SJSA1 (cell line): ENCODE measurements around the gene RALGAPA2. TPM values are rescaled to one million over a fixed set of nuclear protein-coding genes. Genes with fewer than 3 reads are reported as not detected.
A peak's percentile ranks its signal among the peaks of the same experiment; 100 is the strongest.

Experiments
- DNase-seq, 2 experiments: peaks; one replicate each; pipeline ENCODE4 v3.0.0-alpha.2; 2015 to 2020; ENCODE audit warnings: low spot score in 2 of 2, low read depth in 1 of 2
- H3K27ac ChIP-seq: fragments of 250-450 bp; sonication (Bioruptor Pico); 2 replicates; pipeline ENCODE4 v1.5.1; 2020; ENCODE audit warnings: mild to moderate bottlenecking, moderate library complexity
- H3K27me3 ChIP-seq: fragments of 250-450 bp; sonication (Bioruptor Pico); replicated peaks from 2 replicates; pipeline ENCODE4 v1.5.1; 2020; ENCODE audit warnings: mild to moderate bottlenecking, moderate library complexity
- H3K36me3 ChIP-seq: fragments of 250-450 bp; sonication (Bioruptor Pico); 2 replicates; pipeline ENCODE4 v1.5.1; 2020; ENCODE audit warnings: mild to moderate bottlenecking
- H3K4me1 ChIP-seq: fragments of 250-450 bp; sonication (Bioruptor Pico); replicated peaks from 2 replicates; pipeline ENCODE4 v1.6.1; 2021; ENCODE audit warnings: mild to moderate bottlenecking
- H3K4me3 ChIP-seq: fragments of 250-450 bp; sonication (Bioruptor Pico); 2 replicates; pipeline ENCODE4 v1.5.1; 2020; ENCODE audit warnings: mild to moderate bottlenecking
- H3K9me3 ChIP-seq: fragments of 250-450 bp; sonication (Bioruptor Pico); replicated peaks from 2 replicates; pipeline ENCODE4 v1.5.1; 2020; ENCODE audit warnings: mild to moderate bottlenecking
- total RNA-seq: library from RNA; depleted of rRNA; stranded (reverse); fragments of >200 nt; shearing (Covaris generic); gene quantifications from 2 replicates; pipeline ENCODE4 v1.2.3, GENCODE V29; 2014; rRNA removed

Gene RALGAPA2
- total RNA-seq = 5.9 and 7.5 TPM in 2 replicates

GRCh38 chr20:20712474-20713243 is at the start of gene RALGAPA2:
RALGAPA2 (minus strand) TSS chr20:20712644; CDS start chr20:20712480, 164 bp downstream.
- peaks cover 6% of the 10 kb centered on the region for H3K4me1 ChIP-seq
- no peaks in the 10 kb centered on the region for H3K9me3 ChIP-seq
- H3K27ac ChIP-seq = peak within 1 kb of the TSS; percentile 78
- peak; percentile 96 for DNase-seq
- peak within 1 kb of the TSS; percentile 88 for H3K4me3 ChIP-seq
- no peaks in the 10 kb centered on the region; the same call in 1 of the 2 replicates for H3K27me3 ChIP-seq
- H3K36me3 ChIP-seq = 0 out of 2 replicates have a peak, but pooled peaks cover 3% of the 10 kb centered on the region

GRCh38 chr20:20761301-20761700 is 48.9 kb upstream of the RALGAPA2 start:
- H3K9me3 ChIP-seq = no peaks in the 10 kb centered on the region
- H3K4me3 ChIP-seq = no peak overlapping the region
- DNase-seq = no peak
- no peaks in the 10 kb centered on the region for H3K27me3 ChIP-seq
- H3K36me3 ChIP-seq = no peaks in the 10 kb centered on the region
- no peaks in the 10 kb centered on the region for H3K4me1 ChIP-seq
- no peak overlapping the region for H3K27ac ChIP-seq

GRCh38 chr20:20759132-20759531 is 46.7 kb upstream of the RALGAPA2 start:
- no peak overlapping the region for H3K4me3 ChIP-seq
- no peaks in the 10 kb centered on the region for H3K9me3 ChIP-seq
- no peaks in the 10 kb centered on the region for H3K27me3 ChIP-seq
- no peak for DNase-seq
- no peaks in the 10 kb centered on the region for H3K4me1 ChIP-seq
- H3K27ac ChIP-seq = no peak overlapping the region
- H3K36me3 ChIP-seq = no peaks in the 10 kb centered on the region

GRCh38 chr20:20755674-20756319 is 43.4 kb upstream of the RALGAPA2 start:
- DNase-seq = no peak
- H3K9me3 ChIP-seq = no peaks in the 10 kb centered on the region
- no peak overlapping the region for H3K27ac ChIP-seq
- no peaks in the 10 kb centered on the region for H3K27me3 ChIP-seq
- no peaks in the 10 kb centered on the region for H3K36me3 ChIP-seq
- H3K4me3 ChIP-seq = no peak overlapping the region
- H3K4me1 ChIP-seq = no peaks in the 10 kb centered on the region

GRCh38 chr20:20755231-20755630 is 42.8 kb upstream of the RALGAPA2 start:
- no peaks in the 10 kb centered on the region for H3K4me1 ChIP-seq
- H3K27ac ChIP-seq = no peak overlapping the region
- no peaks in the 10 kb centered on the region for H3K36me3 ChIP-seq
- no peak for DNase-seq
- no peaks in the 10 kb centered on the region for H3K9me3 ChIP-seq
- no peaks in the 10 kb centered on the region for H3K27me3 ChIP-seq
- no peak overlapping the region for H3K4me3 ChIP-seq

- H3K9me3 ChIP-seq = no peaks in the 10 kb centered on the region
- no peaks in the 10 kb centered on the region for H3K4me1 ChIP-seq
- no peak overlapping the region for H3K4me3 ChIP-seq
- H3K27ac ChIP-seq = no peak overlapping the region
- no peak for DNase-seq
- no peaks in the 10 kb centered on the region for H3K27me3 ChIP-seq
- no peaks in the 10 kb centered on the region for H3K36me3 ChIP-seq
Measured at GRCh38 chr20:20754714-20755113, 42.3 kb upstream of the RALGAPA2 start.

- Histone ChIP-seq H3K4me1 (no peaks in the 10 kb centered on the region), H3K27ac (no peak overlapping the region), H3K27me3 (no peaks in the 10 kb centered on the region), H3K4me3 (no peak overlapping the region), H3K9me3 (no peaks in the 10 kb centered on the region), H3K36me3 (no peaks in the 10 kb centered on the region)
- DNase-seq = no peak
Measured at GRCh38 chr20:20752712-20753111, 40.3 kb upstream of the RALGAPA2 start.

GRCh38 chr20:20747298-20747697 is 34.9 kb upstream of the RALGAPA2 start:
- no peak for DNase-seq
- H3K27ac ChIP-seq = no peak overlapping the region
- H3K36me3 ChIP-seq = no peaks in the 10 kb centered on the region
- no peaks in the 10 kb centered on the region for H3K4me1 ChIP-seq
- no peaks in the 10 kb centered on the region for H3K9me3 ChIP-seq
- no peaks in the 10 kb centered on the region for H3K27me3 ChIP-seq
- H3K4me3 ChIP-seq = no peak overlapping the region

GRCh38 chr20:20744170-20744725 is 31.8 kb upstream of the RALGAPA2 start:
- H3K27me3 ChIP-seq = no peaks in the 10 kb centered on the region

GRCh38 chr20:20743511-20744169 is 31.2 kb upstream of the RALGAPA2 start:
- H3K27ac ChIP-seq = no peak overlapping the region
- H3K4me1 ChIP-seq = no peaks in the 10 kb centered on the region
- H3K9me3 ChIP-seq = no peaks in the 10 kb centered on the region
- H3K36me3 ChIP-seq = no peaks in the 10 kb centered on the region
- H3K4me3 ChIP-seq = no peak overlapping the region
- no peaks in the 10 kb centered on the region for H3K27me3 ChIP-seq
- DNase-seq = peak in 1 of 2 experiments; percentile 11

More at GRCh38 chr20:20744170-20744725, 31.8 kb upstream of the RALGAPA2 start:
- H3K4me3 ChIP-seq = no peak overlapping the region
- DNase-seq = peak in 1 of 2 experiments; percentile 4
- no peak overlapping the region for H3K27ac ChIP-seq
- no peaks in the 10 kb centered on the region for H3K4me1 ChIP-seq
- no peaks in the 10 kb centered on the region for H3K36me3 ChIP-seq
- H3K9me3 ChIP-seq = no peaks in the 10 kb centered on the region

- H3K4me1 ChIP-seq = no peaks in the 10 kb centered on the region
- H3K36me3 ChIP-seq = no peaks in the 10 kb centered on the region
- H3K27ac ChIP-seq = no peak overlapping the region
Measured at GRCh38 chr20:20741087-20742045, 28.9 kb upstream of the RALGAPA2 start.

GRCh38 chr20:20740541-20740940 is 28.1 kb upstream of the RALGAPA2 start:
- Histone ChIP-seq H3K9me3 (no peaks in the 10 kb centered on the region), H3K4me1 (no peaks in the 10 kb centered on the region), H3K27me3 (no peaks in the 10 kb centered on the region), H3K36me3 (no peaks in the 10 kb centered on the region), H3K27ac (no peak overlapping the region), H3K4me3 (no peak overlapping the region)
- peak in 1 of 2 experiments; percentile 7 for DNase-seq

More at GRCh38 chr20:20741087-20742045, 28.9 kb upstream of the RALGAPA2 start:
- Histone ChIP-seq H3K9me3 (no peaks in the 10 kb centered on the region), H3K4me3 (no peak overlapping the region), H3K27me3 (no peaks in the 10 kb centered on the region)
- DNase-seq = peak in 1 of 2 experiments; percentile 28

GRCh38 chr20:20737158-20737557 is 24.7 kb upstream of the RALGAPA2 start:
- Histone ChIP-seq H3K4me3 (no peak overlapping the region), H3K36me3 (no peaks in the 10 kb centered on the region), H3K4me1 (no peaks in the 10 kb centered on the region), H3K27ac (no peak overlapping the region), H3K27me3 (no peaks in the 10 kb centered on the region), H3K9me3 (no peaks in the 10 kb centered on the region)
- DNase-seq = peak in 1 of 2 experiments; percentile 29
